ENCODE results near the gene AEBP2.

The AEBP2 gene

GRCh38 chr12:19553175-19553574, 113.9 kb downstream of the AEBP2 start:
- DNase-seq (ENCODE audit: low read depth), result no peak

DNA sequence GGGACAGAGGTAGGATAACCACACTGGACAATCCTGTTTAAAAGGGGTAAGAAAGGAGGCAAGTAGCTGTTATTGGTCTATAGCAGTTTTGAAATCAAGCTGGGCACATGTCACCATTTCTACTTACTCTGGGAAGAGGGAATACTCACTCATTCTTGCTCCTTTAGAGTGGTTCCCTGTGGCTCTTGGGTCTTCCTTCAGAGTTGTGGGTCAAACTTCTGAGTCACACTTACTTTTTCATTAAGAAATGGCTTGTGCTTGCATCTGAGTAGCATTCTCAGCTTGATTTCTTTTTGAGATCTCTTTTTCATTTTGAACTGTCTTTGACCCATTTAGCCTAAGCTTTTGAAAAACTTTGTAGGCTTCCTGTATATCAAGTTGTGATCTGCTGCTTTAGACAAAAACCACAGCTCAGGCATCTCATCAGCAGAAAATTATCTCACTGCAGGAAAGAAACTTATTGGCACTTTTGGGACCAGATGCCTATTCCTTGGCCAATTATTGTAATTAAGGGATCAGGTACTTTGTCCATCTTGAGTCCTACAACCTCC, 122.2 kb downstream of the AEBP2 start:
- DNase-seq (ENCODE audit: low read depth), result no peak
